HL-60 (cell line): ENCODE results near the gene RHOU.

Experiments used
- DNase-seq, 2 experiments: peaks; one replicate each; pipeline ENCODE4 v3.0.0-alpha.2; 2010 to 2020; ENCODE audit warnings: low read depth in 1 of 2, low spot score in 1 of 2
- H3K27ac ChIP-seq: fragments of 250-450 bp; sonication (Bioruptor Pico); replicated peaks from 2 replicates; pipeline ENCODE4 v1.5.1; 2020; ENCODE audit warnings: mild to moderate bottlenecking, moderate library complexity
- H3K27me3 ChIP-seq: fragments of 250-450 bp; sonication (Bioruptor Pico); 2 replicates; pipeline ENCODE4 v1.5.1; 2021; ENCODE audit warnings: mild to moderate bottlenecking, moderate library complexity; ENCODE audit not compliant: insufficient read depth, poor library complexity, severe bottlenecking
- H3K4me3 ChIP-seq: replicated peaks from 2 replicates; pipeline ENCODE4 v1.5.1; 2011; ENCODE audit warnings: mild to moderate bottlenecking, control low read depth, low read length; ENCODE audit not compliant: insufficient read depth
- GABPA ChIP-seq: IDR thresholded peaks from 2 replicates; pipeline ENCODE4 v1.6.1; 2012; ENCODE audit warnings: low read depth
- POLR2AphosphoS5 ChIP-seq: IDR thresholded peaks from 2 replicates; pipeline ENCODE4 v1.6.1; 2012; ENCODE audit warnings: low read depth
- SPI1 ChIP-seq: IDR thresholded peaks from 2 replicates; pipeline ENCODE4 v1.6.1; 2012; ENCODE audit warnings: low read depth, mild to moderate bottlenecking, borderline replicate concordance
- TF ChIP-seq, protein P1 (sequence below): IDR thresholded peaks from one replicate; pipeline ENCODE4 v1.5.1; 2011; ENCODE audit warnings: low read length, control low read depth, inconsistent platforms; ENCODE audit not compliant: insufficient read depth
- TF ChIP-seq, protein P2 (sequence below): IDR thresholded peaks from 2 replicates; pipeline ENCODE4 v1.6.1; 2012; ENCODE audit warnings: low read depth; ENCODE audit not compliant: insufficient replicate concordance

RHOU gene

DNA sequence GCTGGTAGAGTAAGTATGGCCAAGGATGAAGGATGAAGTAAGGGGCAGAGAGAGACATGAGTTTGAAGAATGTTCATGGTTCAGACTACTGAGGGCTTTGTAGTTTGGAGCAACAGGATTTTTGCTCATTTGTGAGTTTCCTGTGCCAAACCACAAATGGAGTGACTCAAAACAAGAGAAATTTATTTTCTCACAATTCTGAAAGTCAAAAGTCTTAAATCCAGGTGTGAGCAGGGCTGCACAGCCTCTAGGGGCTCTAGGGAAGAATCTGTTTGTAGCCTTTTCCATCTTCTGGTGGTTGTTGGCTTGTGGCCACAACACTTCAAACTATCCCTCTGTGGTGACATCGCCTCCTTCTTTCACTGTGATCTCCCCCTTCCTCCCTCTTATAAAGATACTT, 58.9 kb downstream of the RHOU start:
- Histone ChIP-seq H3K27ac (no peak overlapping the region), H3K4me3 (no peak overlapping the region), H3K27me3 (no peaks in the 10 kb centered on the region)
- no peak for TF ChIP-seq POLR2AphosphoS5
- TF ChIP-seq SPI1, result no peak
- TF ChIP-seq, protein P1, sequence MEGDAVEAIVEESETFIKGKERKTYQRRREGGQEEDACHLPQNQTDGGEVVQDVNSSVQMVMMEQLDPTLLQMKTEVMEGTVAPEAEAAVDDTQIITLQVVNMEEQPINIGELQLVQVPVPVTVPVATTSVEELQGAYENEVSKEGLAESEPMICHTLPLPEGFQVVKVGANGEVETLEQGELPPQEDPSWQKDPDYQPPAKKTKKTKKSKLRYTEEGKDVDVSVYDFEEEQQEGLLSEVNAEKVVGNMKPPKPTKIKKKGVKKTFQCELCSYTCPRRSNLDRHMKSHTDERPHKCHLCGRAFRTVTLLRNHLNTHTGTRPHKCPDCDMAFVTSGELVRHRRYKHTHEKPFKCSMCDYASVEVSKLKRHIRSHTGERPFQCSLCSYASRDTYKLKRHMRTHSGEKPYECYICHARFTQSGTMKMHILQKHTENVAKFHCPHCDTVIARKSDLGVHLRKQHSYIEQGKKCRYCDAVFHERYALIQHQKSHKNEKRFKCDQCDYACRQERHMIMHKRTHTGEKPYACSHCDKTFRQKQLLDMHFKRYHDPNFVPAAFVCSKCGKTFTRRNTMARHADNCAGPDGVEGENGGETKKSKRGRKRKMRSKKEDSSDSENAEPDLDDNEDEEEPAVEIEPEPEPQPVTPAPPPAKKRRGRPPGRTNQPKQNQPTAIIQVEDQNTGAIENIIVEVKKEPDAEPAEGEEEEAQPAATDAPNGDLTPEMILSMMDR, result no peak
- no peak for TF ChIP-seq GABPA
- TF ChIP-seq, protein P2, sequence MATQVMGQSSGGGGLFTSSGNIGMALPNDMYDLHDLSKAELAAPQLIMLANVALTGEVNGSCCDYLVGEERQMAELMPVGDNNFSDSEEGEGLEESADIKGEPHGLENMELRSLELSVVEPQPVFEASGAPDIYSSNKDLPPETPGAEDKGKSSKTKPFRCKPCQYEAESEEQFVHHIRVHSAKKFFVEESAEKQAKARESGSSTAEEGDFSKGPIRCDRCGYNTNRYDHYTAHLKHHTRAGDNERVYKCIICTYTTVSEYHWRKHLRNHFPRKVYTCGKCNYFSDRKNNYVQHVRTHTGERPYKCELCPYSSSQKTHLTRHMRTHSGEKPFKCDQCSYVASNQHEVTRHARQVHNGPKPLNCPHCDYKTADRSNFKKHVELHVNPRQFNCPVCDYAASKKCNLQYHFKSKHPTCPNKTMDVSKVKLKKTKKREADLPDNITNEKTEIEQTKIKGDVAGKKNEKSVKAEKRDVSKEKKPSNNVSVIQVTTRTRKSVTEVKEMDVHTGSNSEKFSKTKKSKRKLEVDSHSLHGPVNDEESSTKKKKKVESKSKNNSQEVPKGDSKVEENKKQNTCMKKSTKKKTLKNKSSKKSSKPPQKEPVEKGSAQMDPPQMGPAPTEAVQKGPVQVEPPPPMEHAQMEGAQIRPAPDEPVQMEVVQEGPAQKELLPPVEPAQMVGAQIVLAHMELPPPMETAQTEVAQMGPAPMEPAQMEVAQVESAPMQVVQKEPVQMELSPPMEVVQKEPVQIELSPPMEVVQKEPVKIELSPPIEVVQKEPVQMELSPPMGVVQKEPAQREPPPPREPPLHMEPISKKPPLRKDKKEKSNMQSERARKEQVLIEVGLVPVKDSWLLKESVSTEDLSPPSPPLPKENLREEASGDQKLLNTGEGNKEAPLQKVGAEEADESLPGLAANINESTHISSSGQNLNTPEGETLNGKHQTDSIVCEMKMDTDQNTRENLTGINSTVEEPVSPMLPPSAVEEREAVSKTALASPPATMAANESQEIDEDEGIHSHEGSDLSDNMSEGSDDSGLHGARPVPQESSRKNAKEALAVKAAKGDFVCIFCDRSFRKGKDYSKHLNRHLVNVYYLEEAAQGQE, result no peak
- DNase-seq, result no peak

DNA sequence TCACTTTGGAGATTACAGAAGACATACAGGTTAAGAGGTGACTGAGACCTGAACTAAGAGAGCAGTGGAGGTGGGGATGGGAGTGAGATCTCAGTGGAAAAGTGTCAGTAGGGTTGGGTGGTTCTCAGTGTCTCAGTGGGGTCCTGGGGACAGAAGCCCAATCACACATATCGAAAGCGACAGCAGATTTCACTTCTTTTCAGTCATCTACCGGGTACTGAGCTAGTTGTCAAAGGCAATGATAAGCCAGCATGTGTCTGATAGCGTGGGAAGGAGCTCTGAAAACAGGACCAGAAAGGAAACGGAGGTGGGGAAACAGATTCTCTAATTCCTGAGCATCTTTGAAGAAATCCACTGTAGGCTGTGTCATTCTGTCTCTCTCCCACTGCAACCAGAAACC, 59.5 kb downstream of the RHOU start:
- no peak for DNase-seq
- H3K27ac ChIP-seq, result no peak overlapping the region

DNA sequence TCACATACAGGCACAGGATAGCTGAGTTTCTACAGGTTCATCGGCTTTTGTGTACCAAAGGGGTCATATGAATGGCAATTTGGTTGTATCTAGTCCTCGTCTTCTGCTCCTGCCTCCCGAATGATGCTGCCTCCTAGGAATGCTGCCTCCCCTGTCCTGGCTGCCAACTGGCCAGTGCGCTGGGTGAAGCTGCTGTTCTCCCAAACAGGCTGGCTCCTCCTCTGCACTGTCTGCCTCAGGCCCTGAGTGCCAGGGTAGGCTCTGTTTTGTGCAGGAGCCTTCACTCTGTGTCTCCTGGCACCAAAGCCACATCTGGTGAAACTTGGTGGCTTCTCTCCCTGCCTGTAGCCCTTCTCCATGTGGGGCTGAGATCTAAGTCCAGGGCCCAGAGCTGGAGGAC, 60.3 kb downstream of the RHOU start:
- H3K4me3 ChIP-seq, result no peak overlapping the region
- no peak for DNase-seq
- no peak overlapping the region for H3K27ac ChIP-seq
- TF ChIP-seq GABPA (no peak), POLR2AphosphoS5 (no peak), SPI1 (no peak)
- TF ChIP-seq, protein P2, result no peak
- TF ChIP-seq, protein P1, result no peak
- no peaks in the 10 kb centered on the region for H3K27me3 ChIP-seq

More for the DNA sequence above, 59.5 kb downstream of the RHOU start:
- no peak overlapping the region for H3K4me3 ChIP-seq
- TF ChIP-seq, protein P2, result no peak
- no peaks in the 10 kb centered on the region for H3K27me3 ChIP-seq
